Measurements from ENCODE around the gene CIB2. TPM values are rescaled to one million over a fixed set of nuclear protein-coding genes. Genes with fewer than 3 reads are reported as not detected.

Gene CIB2
- total RNA-seq, 6 donors from 2014 or later = 0.77 to 5.2 (median 1.2) TPM; not detected in 1

- ATAC-seq (ENCODE audit: low FRiP score in 2 of 2) = no peak
Measured at GRCh38 chr15:78098131-78098755, 33.0 kb downstream of the CIB2 start.

GRCh38 chr15:78097667-78098066, 33.6 kb downstream of the CIB2 start:
- WGBS, 2 donors = 89 to 94% methylated on average over 8 of the region's 9 CpGs
- no peaks in the 10 kb centered on the region for H3K27me3 ChIP-seq
- no peaks in the 10 kb centered on the region for H3K9me3 ChIP-seq
- H3K36me3 ChIP-seq = no peaks in the 10 kb centered on the region
- H3K4me3 ChIP-seq = no peak overlapping the region
- DNase-seq (peak in 1 of 2 donors; percentile 48), ATAC-seq (ENCODE audit: low FRiP score in 2 of 2) (no peak)
- no peak for TF ChIP-seq EP300 (IDR thresholded peaks at IDR 0.05)
- TF ChIP-seq POLR2A (IDR thresholded peaks at IDR 0.05) = no peak
- TF ChIP-seq POLR2AphosphoS5 (IDR thresholded peaks at IDR 0.05) = no peak
- no peak for TF ChIP-seq CTCF (IDR thresholded peaks at IDR 0.05)
- H3K27ac ChIP-seq = no peak overlapping the region
- H3K4me1 ChIP-seq = peaks cover 0 to 6% (median 3%) of the 10 kb centered on the region in 4 donors

More at GRCh38 chr15:78098131-78098755, 33.0 kb downstream of the CIB2 start:
- no peaks in the 10 kb centered on the region for H3K36me3 ChIP-seq
- H3K4me1 ChIP-seq = peaks cover 2 to 6% (median 4%) of the 10 kb centered on the region in 4 donors
- no peaks in the 10 kb centered on the region for H3K9me3 ChIP-seq
- TF ChIP-seq POLR2A (IDR thresholded peaks at IDR 0.05) (no peak), EP300 (IDR thresholded peaks at IDR 0.05) (no peak), CTCF (IDR thresholded peaks at IDR 0.05) (no peak), POLR2AphosphoS5 (IDR thresholded peaks at IDR 0.05) (no peak)
- H3K4me3 ChIP-seq = no peak overlapping the region
- H3K27ac ChIP-seq = no peak overlapping the region
- no peaks in the 10 kb centered on the region for H3K27me3 ChIP-seq
- 95 to 97% methylated on average over 7 to 10 of the region's 11 CpGs for WGBS, 2 donors
- DNase-seq = peak in 1 of 2 donors; percentile 16

- ATAC-seq (ENCODE audit: low FRiP score in 2 of 2) = peak; percentile 23 to 83
- peak overlapping the region in 2 of 4 donors; percentile 4 to 59 for H3K27ac ChIP-seq
- H3K27me3 ChIP-seq = no peaks in the 10 kb centered on the region
- WGBS, 2 donors = 67 to 72% methylated on average over 3 to 5 of the region's 5 CpGs
- peak in 1 of 2 donors; percentile 15 for DNase-seq
- H3K4me3 ChIP-seq = no peak overlapping the region
- H3K4me1 ChIP-seq = peaks cover 5 to 16% (median 11%) of the 10 kb centered on the region in 4 donors
- H3K36me3 ChIP-seq = no peaks in the 10 kb centered on the region
- TF ChIP-seq POLR2A (IDR thresholded peaks at IDR 0.05) (no peak), EP300 (IDR thresholded peaks at IDR 0.05) (peak in 1 of 4 donors; percentile 65), CTCF (IDR thresholded peaks at IDR 0.05) (no peak), POLR2AphosphoS5 (IDR thresholded peaks at IDR 0.05) (peak; percentile 61 to 63)
- H3K9me3 ChIP-seq = no peaks in the 10 kb centered on the region
Measured at GRCh38 chr15:78093242-78094020, 37.8 kb downstream of the CIB2 start.

- TF ChIP-seq EP300 (IDR thresholded peaks at IDR 0.05) (no peak), POLR2AphosphoS5 (IDR thresholded peaks at IDR 0.05) (no peak), CTCF (IDR thresholded peaks at IDR 0.05) (no peak), POLR2A (IDR thresholded peaks at IDR 0.05) (no peak)
- no peaks in the 10 kb centered on the region for H3K27me3 ChIP-seq
- no peaks in the 10 kb centered on the region for H3K36me3 ChIP-seq
- H3K27ac ChIP-seq = peak within 1 kb of the TSS in 3 of 4 donors; percentile 4 to 59 (median 25)
- WGBS, 2 donors = 69 to 71% methylated on average over 8 to 11 of the region's 11 CpGs
- peak in 1 of 2 donors; percentile 15 for DNase-seq
- no peaks in the 10 kb centered on the region for H3K9me3 ChIP-seq
- no peak for ATAC-seq (ENCODE audit: low FRiP score in 2 of 2)
- peaks cover 5 to 25% (median 11%) of the 10 kb centered on the region in 4 donors for H3K4me1 ChIP-seq
- no peak within 1 kb of the TSS for H3K4me3 ChIP-seq
Measured at GRCh38 chr15:78092261-78093041, 38.8 kb downstream of the CIB2 start, which contains the start of gene SH2D7. TSS of gene SH2D7 (plus strand) at chr15:78092561. CDS start at chr15:78092585, 24 bp downstream.

All from upper lobe of left lung (tissue), 6 donors.